Smooth muscle cell (in vitro differentiated cells): ENCODE measurements around the gene SYVN1. TPM values are rescaled to one million over a fixed set of nuclear protein-coding genes. Genes with fewer than 3 reads are reported as not detected.
A peak's percentile ranks its signal among the peaks of the same experiment; 100 is the strongest.
"Not testable (repeated sequence)": the region's sequence is repeated elsewhere in the genome, so short reads cannot be mapped to it uniquely, and the experiment has no call there.

Experiments
- DNase-seq: peaks from one replicate; lab custom pipeline; 2025; ENCODE audit not compliant: unreplicated experiment; lab: John Stamatoyannopoulos, UW
- H2AFZ ChIP-seq: fragments of 200-600 bp; sonication (generic); 2 replicates; pipeline ENCODE4 v1.6.0; 2016; ENCODE audit warnings: antibody characterized with exemption, low read depth, mild to moderate bottlenecking
- H3F3A ChIP-seq: fragments of 200-600 bp; sonication (generic); 2 replicates; pipeline ENCODE4 v1.6.0; 2017; ENCODE audit warnings: antibody characterized with exemption, low read depth
- H3K27ac ChIP-seq: fragments of 200-600 bp; sonication (generic); 2 replicates; pipeline ENCODE4 v1.5.1; 2016; ENCODE audit warnings: low read depth, mild to moderate bottlenecking
- H3K27me3 ChIP-seq: fragments of 200-600 bp; sonication (generic); 2 replicates; pipeline ENCODE4 v1.6.1; 2016; ENCODE audit warnings: low read depth, mild to moderate bottlenecking
- H3K36me3 ChIP-seq: fragments of 200-600 bp; sonication (generic); 2 replicates; pipeline ENCODE4 v1.5.1; 2016; ENCODE audit warnings: low read depth
- H3K4me1 ChIP-seq: fragments of 200-600 bp; sonication (generic); 2 replicates; pipeline ENCODE4 v1.5.1; 2016; ENCODE audit warnings: low read depth
- H3K4me2 ChIP-seq: fragments of 200-600 bp; sonication (generic); 2 replicates; pipeline ENCODE4 v1.6.0; 2016; ENCODE audit warnings: mild to moderate bottlenecking
- H3K4me3 ChIP-seq: fragments of 200-600 bp; sonication (generic); 2 replicates; pipeline ENCODE4 v1.5.1; 2016; ENCODE audit warnings: mild to moderate bottlenecking
- H3K79me2 ChIP-seq: fragments of 200-600 bp; sonication (generic); 2 replicates; pipeline ENCODE4 v1.6.0; 2016; ENCODE audit warnings: low read depth, mild to moderate bottlenecking
- H3K9ac ChIP-seq: fragments of 200-600 bp; sonication (generic); 2 replicates; pipeline ENCODE4 v1.6.0; 2016; ENCODE audit warnings: low read depth
- H3K9me3 ChIP-seq: fragments of 200-600 bp; sonication (generic); replicated peaks from 2 replicates; pipeline ENCODE4 v1.5.1; 2016; ENCODE audit warnings: low read depth
- H4K20me1 ChIP-seq: fragments of 200-600 bp; sonication (generic); 2 replicates; pipeline ENCODE4 v1.6.0; 2016; ENCODE audit warnings: low read depth
- whole genome bisulfite sequencing: methylation state at CpG from one replicate; pipeline ENCODE4 v1.1.7; 2016; ENCODE audit warnings: low lambda C conversion rate; 5-methylcytosine and 5-hydroxymethylcytosine counted together
- polyA plus RNA-seq: library from polyadenylated mRNA; unstranded; fragments of >200 nt; fragmentation: Nextera tagmentation; extraction: Ambion mirVana; gene quantifications from 2 replicates; pipeline ENCODE4 v1.2.1, GENCODE V29; 2016
- total RNA-seq: library from RNA; depleted of rRNA; stranded (reverse); fragments of >200 nt; gene quantifications from 2 replicates; pipeline ENCODE4 v1.2.3, GENCODE V29; 2014
- TF ChIP-seq, protein P1 (sequence below): fragments of 200-600 bp; sonication (generic); IDR thresholded peaks from 2 replicates; pipeline ENCODE4 v1.5.1; 2017; ENCODE audit warnings: borderline replicate concordance, mild to moderate bottlenecking, antibody characterized with exemption; ENCODE audit not compliant: insufficient read depth, poor library complexity, severe bottlenecking

The SYVN1 gene
- total and polyA plus RNA-seq, 2 experiments from 2014 or later = 30.0 to 52.0 TPM

DNA sequence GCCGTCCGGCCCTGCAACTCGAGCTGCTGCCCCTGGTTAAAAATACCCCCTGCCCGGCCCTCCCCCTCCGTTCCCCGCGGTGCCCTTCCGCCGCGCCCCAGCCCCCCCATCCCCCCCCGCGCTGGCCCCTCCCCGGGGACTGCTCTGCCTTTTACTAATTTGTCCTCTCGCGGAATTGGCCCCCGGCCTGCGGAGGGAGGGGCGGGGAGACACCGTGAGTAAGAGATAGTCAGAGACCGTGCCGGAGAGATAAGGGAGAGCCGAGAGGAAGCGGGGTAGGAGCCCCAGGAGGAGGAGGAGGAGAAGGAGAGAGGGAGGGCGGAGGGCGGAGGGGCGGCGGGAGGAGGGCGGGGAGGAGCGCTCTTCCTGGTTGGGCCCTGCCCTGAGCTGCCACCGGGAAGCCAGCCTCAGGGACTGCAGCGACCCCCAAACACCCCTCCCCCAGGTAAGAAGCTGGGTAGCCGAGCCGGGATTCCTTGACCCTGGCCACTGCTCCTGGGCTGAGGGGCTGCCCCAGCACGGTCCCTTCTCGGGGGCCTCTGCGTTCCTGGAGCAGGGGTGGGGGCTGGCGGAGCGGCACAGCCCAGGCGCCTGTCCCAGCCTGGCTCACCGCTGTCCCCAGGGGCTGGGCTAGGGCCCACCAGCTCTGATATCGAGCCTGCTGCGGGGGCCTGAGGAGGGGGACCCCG is 47.4 kb upstream of the SYVN1 start, which contains the start of gene CAPN1:
Gene CAPN1 (plus strand): TSS at position 360 of the 689 bp plus-strand sequence. CDS start 774 bp downstream, outside the sequence.
- Histone ChIP-seq H3K36me3 (no peaks in the 10 kb centered on the region), H3K9me3 (no peaks in the 10 kb centered on the region), H3K79me2 (peaks cover 31% of the 10 kb centered on the region), H2AFZ (peak within 1 kb of the TSS; percentile 77), H4K20me1 (peaks cover 33% of the 10 kb centered on the region), H3K27me3 (no peaks in the 10 kb centered on the region), H3F3A (no peaks in the 10 kb centered on the region), H3K4me2 (peak within 1 kb of the TSS; percentile 97), H3K9ac (peak within 1 kb of the TSS; percentile 74), H3K27ac (no peak within 1 kb of the TSS), H3K4me3 (peak within 1 kb of the TSS; percentile 95), H3K4me1 (no peaks in the 10 kb centered on the region)
- peak; percentile 44 for DNase-seq
- TF ChIP-seq, protein P1, sequence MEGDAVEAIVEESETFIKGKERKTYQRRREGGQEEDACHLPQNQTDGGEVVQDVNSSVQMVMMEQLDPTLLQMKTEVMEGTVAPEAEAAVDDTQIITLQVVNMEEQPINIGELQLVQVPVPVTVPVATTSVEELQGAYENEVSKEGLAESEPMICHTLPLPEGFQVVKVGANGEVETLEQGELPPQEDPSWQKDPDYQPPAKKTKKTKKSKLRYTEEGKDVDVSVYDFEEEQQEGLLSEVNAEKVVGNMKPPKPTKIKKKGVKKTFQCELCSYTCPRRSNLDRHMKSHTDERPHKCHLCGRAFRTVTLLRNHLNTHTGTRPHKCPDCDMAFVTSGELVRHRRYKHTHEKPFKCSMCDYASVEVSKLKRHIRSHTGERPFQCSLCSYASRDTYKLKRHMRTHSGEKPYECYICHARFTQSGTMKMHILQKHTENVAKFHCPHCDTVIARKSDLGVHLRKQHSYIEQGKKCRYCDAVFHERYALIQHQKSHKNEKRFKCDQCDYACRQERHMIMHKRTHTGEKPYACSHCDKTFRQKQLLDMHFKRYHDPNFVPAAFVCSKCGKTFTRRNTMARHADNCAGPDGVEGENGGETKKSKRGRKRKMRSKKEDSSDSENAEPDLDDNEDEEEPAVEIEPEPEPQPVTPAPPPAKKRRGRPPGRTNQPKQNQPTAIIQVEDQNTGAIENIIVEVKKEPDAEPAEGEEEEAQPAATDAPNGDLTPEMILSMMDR = no peak
- 0% methylated on average over 18 of the region's 43 CpGs for WGBS

DNA sequence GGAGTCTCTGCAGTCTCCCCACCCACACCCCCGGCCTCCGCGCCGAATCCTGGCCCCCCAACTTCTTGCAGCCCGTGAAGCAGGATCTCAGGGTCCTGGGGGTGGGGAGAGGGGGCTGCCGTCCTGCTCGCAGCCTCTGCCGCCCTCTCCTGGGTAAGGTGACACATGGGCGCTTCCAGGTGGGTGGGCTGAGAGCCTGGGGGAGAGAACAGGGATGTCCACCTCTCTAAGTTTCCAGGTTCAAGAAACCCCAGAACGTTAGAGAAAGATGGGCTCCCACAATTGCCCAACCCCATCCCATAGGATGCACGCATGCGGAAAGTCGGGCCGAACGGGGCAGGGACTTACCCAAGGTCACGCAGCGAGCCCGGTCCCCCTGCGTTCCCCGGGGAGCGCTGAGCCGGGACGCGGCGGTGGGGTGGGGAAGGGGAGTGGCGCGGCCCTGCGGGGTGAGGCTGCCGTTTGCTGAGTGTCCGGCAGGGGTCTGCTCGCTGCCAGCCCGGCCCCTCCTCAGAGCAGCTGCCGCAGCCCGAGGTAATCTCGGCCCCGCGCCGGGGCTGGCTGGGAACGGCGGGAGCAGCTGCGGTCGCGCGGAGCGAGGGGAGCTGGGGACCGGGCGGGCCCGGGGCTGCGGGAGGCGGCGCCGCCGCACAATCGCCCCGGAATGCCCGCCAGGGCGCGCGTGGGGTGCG is 46.7 kb upstream of the SYVN1 start:
- Histone ChIP-seq H2AFZ (peak overlapping the region; percentile 77), H3K9me3 (no peaks in the 10 kb centered on the region), H3K4me3 (peak overlapping the region; percentile 95), H3K4me1 (no peaks in the 10 kb centered on the region), H3K27me3 (no peaks in the 10 kb centered on the region), H4K20me1 (peaks cover 28% of the 10 kb centered on the region), H3K36me3 (no peaks in the 10 kb centered on the region), H3K79me2 (peaks cover 31% of the 10 kb centered on the region), H3F3A (no peaks in the 10 kb centered on the region), H3K27ac (no peak overlapping the region), H3K9ac (peak overlapping the region; percentile 74), H3K4me2 (peak overlapping the region; percentile 97)
- DNase-seq = peak; percentile 44
- WGBS = 1% methylated on average over 38 of the region's 60 CpGs
- TF ChIP-seq, protein P1 = peak; percentile 42

DNA sequence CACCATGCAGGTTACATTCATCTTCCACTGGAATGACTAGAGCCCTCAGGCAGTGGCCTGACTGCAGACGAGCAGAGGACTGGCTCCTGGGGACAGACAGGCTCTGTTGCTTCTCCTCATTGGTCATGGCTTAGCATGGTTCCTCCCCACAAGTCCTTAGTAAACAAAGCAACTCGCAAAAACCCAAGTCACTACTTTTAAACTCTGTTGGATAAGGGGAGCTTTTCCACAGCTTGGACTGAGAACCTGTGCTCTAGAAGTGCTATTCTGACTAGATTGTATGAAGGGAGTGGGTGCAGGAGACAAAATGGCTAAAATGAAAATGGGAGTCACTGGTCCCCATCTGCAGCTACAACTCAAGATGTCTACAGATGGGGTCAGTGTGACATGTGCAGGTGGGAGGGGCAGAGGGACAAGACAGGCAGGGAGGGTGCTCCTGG is 40.3 kb upstream of the SYVN1 start:
- not testable (repeated sequence) for H3K9me3 ChIP-seq, H2AFZ ChIP-seq, H3K4me3 ChIP-seq, H3K4me1 ChIP-seq, H3K9ac ChIP-seq, H3K27me3 ChIP-seq, DNase-seq, H3F3A ChIP-seq, H3K27ac ChIP-seq, H4K20me1 ChIP-seq, H3K79me2 ChIP-seq, H3K4me2 ChIP-seq, H3K36me3 ChIP-seq
- 22% methylated on average over 2 of the region's 2 CpGs for WGBS

DNA sequence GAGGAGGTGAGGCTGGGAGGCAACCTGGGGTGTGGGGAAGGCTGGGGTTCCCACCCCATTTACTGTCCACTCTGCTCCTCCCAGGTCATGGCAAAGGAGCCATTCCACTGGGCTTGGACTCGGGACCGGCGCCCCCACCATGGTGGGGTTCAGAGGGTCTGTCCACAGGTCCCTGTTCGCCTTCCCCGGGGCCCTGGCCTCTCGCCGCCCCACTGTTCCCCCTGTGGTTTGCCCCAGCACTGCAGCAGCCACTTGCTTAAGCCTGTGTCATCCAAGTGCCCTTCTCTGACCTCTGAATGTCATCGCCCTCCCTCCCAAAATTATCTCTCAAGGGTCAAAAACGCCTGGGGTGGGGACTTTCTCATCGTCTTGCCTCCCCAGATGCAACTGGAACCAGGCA is 38.3 kb upstream of the SYVN1 start:
- no peaks in the 10 kb centered on the region for H3K36me3 ChIP-seq
- H3K9me3 ChIP-seq = no peaks in the 10 kb centered on the region
- no peaks in the 10 kb centered on the region for H3K27me3 ChIP-seq
- no peak overlapping the region for H3K4me3 ChIP-seq
- H3K79me2 ChIP-seq = no peaks in the 10 kb centered on the region
- no peak for DNase-seq
- TF ChIP-seq, protein P1 = no peak
- H3F3A ChIP-seq = no peaks in the 10 kb centered on the region
- H3K27ac ChIP-seq = no peak overlapping the region
- H4K20me1 ChIP-seq = no peaks in the 10 kb centered on the region
- H3K4me2 ChIP-seq = no peak overlapping the region
- 90% methylated on average over 10 of the region's 10 CpGs for WGBS
- no peak overlapping the region for H2AFZ ChIP-seq
- H3K9ac ChIP-seq = no peak overlapping the region
- H3K4me1 ChIP-seq = no peaks in the 10 kb centered on the region
